Right lung (tissue), 5 donors: ENCODE results near the gene DERL2. TPM values are rescaled to one million over a fixed set of nuclear protein-coding genes. Genes with fewer than 3 reads are reported as not detected.
"Not testable (repeated sequence)": the region's sequence is repeated elsewhere in the genome, so short reads cannot be mapped to it uniquely, and the experiment has no call there.

Experiments used
- DNase-seq, 2 donors: peaks; one replicate each; pipeline ENCODE4 v3.0.0-alpha.2; 2013
- polyA plus RNA-seq, 5 donors: library from polyadenylated mRNA; unstranded; fragments of 120-200 nt; gene quantifications; one replicate each; pipeline versions ENCODE4 v1.2.1 to v1.2.3, GENCODE V29; 2013; ENCODE audit warnings: inconsistent platforms in 1 of 5, low replicate concordance in 1 of 5; ENCODE audit not compliant: insufficient read length in 5 of 5, insufficient read depth in 1 of 5

The DERL2 gene
- polyA plus RNA-seq, 5 donors: 68.1 to 82.1 (median 69.4) TPM

GRCh38 chr17:5438716-5439445 lies 47.1 kb downstream of the DERL2 start, which contains the start of gene C1QBP:
C1QBP (minus strand) TSS chr17:5439155; CDS start chr17:5439073, 82 bp downstream.
- peak; percentile 90 to 92 for DNase-seq

DNA sequence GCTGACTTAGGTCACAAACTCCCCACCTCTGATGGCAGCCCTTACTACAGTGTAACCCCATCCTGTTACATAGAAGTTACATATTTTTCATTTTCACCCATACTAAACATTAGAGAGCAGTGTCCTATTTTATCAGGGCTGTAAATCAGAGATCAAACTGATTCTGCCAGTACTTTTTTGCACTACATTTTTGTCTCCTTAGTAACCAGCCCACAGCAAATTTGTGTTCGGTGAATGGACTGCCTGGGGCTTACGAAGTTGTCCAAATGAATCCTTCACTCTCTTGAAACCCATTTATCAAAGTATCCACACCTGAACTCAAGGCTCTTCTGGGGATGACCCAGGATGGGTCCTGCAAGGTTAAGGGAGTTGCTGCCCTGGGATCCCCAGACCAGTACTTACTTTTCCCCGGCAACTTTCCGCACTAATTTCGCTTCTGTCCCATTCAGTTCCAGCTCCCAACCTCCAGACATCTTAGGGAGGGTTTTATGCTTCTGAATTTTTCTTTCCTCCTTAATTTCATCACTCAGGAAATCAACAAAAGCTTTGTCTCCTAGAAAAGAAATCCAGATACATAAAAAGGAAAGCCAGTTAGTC lies 48.2 kb downstream of the DERL2 start:
- DNase-seq: no peak

GRCh38 chr17:5435781-5436315 lies 50.1 kb downstream of the DERL2 start:
- not testable (repeated sequence) for DNase-seq

DNA sequence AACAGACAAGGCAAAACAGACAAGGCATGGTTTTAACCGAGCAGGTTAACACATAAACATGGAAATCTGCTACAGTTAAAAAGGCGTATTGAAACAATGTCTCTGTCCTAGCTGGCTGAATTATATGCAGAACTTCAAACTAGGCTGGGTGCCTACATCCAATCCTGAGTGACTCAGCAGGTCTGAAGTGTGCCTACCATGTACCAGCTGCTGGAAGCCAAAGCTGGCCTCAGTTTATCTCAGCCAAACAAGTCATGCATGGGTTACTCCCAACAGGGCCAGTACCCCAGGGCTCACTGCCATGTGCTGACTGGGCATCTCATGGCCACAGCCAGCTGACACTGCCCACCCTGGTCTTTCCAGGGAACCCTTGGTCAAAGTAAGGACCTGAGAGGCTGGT lies 51.0 kb downstream of the DERL2 start:
- DNase-seq: no peak

DNA sequence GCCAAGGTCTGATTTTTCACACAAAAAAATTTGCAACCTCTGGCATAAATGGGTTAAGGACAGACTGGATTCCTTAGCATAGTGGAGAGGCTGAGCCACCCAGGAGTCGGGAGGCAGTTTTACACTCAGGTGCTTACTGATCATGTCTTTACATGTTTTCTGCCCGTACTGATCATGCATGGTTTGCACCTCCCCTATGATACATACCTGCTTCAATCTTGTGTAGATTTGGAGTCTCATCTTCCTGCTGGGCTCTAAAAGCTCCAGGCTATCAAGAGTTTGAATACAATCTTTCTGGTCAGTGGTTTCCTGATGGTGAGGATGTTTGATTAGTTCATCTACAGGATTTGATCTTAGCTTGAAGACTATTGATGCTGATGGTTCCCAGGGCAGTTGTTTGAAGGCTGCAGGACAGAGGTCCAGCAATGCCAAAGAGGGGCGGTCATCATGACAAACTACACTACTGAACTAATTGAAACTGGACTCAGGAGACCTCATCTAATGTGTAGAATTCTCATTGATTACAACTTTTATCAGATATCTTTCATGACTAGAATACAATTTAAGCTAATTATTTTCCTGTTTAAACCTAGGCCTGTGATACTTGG lies 53.9 kb downstream of the DERL2 start:
- DNase-seq: no peak

DNA sequence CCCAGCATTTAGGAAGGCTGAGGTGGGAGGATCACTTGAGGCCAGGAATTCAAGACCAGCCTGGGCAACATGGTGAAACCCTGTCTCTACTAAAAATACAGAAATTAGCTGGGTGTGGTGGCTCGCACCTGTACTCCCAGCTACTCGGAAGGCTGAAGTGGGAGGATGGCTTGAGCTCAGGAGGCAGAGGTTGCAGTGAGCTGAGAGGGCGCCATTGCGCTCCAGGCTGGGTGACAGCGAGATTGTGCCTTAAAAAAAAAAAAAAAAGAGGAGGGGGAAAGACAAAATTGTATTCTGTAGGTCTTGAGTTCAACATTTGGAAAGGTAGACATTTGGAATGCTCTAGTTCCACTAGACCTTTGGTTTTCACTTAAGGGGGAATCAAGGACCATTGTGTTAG lies 54.7 kb downstream of the DERL2 start:
- DNase-seq: not testable (repeated sequence)

GRCh38 chr17:5430413-5430999 lies 55.5 kb downstream of the DERL2 start:
- DNase-seq: no peak

GRCh38 chr17:5429191-5429887 lies 56.6 kb downstream of the DERL2 start:
- DNase-seq: no peak

DNA sequence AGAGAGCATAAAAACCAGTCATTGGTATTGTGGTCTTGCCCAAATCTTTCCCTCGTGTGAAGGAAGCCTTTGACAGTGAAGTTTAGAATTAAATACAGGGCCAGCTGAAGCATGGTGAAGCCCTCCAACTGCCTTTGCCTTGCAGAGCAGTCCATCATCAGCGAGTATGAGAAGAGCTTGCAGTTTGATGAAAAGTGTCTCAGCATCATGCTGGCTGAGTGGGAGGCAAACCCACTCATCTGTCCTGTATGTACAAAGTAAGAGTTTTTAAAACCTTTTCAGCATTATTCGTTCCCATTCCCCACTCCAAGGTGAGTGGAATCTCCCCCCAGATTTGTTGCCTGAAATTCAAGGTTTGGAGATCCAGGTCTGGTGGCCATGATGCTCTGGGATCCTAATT lies 60.2 kb downstream of the DERL2 start:
- no peak for DNase-seq

DNA sequence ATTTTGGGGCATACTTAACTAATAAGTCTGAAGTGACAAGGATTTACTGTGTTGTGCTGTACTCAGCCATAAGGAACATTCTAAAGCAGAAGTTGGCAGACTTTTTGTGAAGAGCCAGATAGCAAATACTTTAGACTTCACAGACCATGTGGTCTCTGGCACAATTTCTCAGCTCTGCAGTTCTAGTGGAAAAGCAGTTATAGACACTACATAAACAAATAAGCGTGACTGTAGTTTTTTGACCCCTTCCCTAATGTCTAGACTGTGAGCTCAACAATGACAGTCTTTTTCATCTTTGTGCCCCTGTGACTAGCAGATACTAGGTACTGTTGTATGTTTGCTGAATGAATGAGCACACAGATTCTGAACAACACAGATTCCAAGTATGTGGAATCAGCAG lies 61.1 kb downstream of the DERL2 start:
- DNase-seq: peak in 1 of 2 donors; percentile 6

- DNase-seq: no peak
These were observed 63.5 kb downstream of the DERL2 start for GRCh38 chr17:5422505-5422904.

Other genes with a start within 250 kb of the DERL2 start
- gene RABEP1, start 203.9 kb downstream of the DERL2 start, polyA plus RNA-seq: 10 to 100 TPM; 47.0 to 59.2 (median 56.1) TPM
- gene NUP88, start 66.5 kb downstream of the DERL2 start, polyA plus RNA-seq: 10 to 100 TPM; 54.1 to 82.8 (median 63.8) TPM
- 100 to 1,000 TPM in 1 of 5 donors, 10 to 100 TPM in 4; 69.6 to 102 (median 87.1) TPM for gene RPAIN, start 66.0 kb downstream of the DERL2 start, polyA plus RNA-seq
- 100 to 1,000 TPM; 103 to 120 (median 110) TPM for gene C1QBP, start 47.0 kb downstream of the DERL2 start, polyA plus RNA-seq
- gene DHX33, start 17.2 kb downstream of the DERL2 start, polyA plus RNA-seq: 10 to 100 TPM; 16.7 to 20.7 (median 18.6) TPM
- 10 to 100 TPM; 28.1 to 39.2 (median 32.7) TPM for gene MIS12, start 388 bp upstream of the DERL2 start, polyA plus RNA-seq
- gene NLRP1, start 98.3 kb upstream of the DERL2 start, polyA plus RNA-seq: 10 to 100 TPM; 30.2 to 35.5 (median 33.5) TPM